ENCODE measurements around the gene MCF2L2. TPM values are rescaled to one million over a fixed set of nuclear protein-coding genes. Genes with fewer than 3 reads are reported as not detected.

Gene MCF2L2
- total and polyA plus RNA-seq, 7 donors, result 0.17 to 2.7 (median 0.57) TPM

DNA sequence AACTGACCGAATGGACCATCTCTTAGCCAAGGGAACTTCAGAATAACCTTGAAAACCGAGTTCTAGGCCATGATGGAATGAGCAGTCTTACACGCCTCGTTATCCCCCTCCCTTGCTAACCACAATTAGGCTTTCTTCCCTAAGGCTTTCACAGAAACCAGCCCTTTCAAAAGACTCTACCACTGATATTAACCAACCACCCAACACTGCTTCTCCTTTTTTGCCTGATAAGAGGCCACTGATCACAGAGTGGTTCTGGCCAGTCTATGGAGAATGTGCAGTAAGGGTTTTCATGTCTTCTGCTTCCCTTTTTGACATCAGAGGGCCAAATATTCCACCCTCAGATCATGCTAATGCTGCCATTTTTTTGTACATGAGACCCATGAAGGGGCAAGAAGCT, 59.3 kb downstream of the MCF2L2 start:
- intact Hi-C loops (cut with DNase I), result loop anchor here in 1 of 2 donors (5.0 kb wide), 1 partner anchor 52 kb away; no protein-coding TSS in a partner anchor
- Histone ChIP-seq H3K36me3 (ENCODE audit: insufficient read depth in 1 of 2, low read depth in 1 of 2) (no peaks in the 10 kb centered on the region), H3K4me1 (peaks cover 7% of the 10 kb centered on the region), H3K27me3 (ENCODE audit: insufficient read depth in 3 of 3, low read length in 2 of 3) (no peaks in the 10 kb centered on the region), H3K9me3 (no peaks in the 10 kb centered on the region), H3K27ac (no peak overlapping the region), H3K4me3 (no peak overlapping the region)
- TF ChIP-seq, protein P1, sequence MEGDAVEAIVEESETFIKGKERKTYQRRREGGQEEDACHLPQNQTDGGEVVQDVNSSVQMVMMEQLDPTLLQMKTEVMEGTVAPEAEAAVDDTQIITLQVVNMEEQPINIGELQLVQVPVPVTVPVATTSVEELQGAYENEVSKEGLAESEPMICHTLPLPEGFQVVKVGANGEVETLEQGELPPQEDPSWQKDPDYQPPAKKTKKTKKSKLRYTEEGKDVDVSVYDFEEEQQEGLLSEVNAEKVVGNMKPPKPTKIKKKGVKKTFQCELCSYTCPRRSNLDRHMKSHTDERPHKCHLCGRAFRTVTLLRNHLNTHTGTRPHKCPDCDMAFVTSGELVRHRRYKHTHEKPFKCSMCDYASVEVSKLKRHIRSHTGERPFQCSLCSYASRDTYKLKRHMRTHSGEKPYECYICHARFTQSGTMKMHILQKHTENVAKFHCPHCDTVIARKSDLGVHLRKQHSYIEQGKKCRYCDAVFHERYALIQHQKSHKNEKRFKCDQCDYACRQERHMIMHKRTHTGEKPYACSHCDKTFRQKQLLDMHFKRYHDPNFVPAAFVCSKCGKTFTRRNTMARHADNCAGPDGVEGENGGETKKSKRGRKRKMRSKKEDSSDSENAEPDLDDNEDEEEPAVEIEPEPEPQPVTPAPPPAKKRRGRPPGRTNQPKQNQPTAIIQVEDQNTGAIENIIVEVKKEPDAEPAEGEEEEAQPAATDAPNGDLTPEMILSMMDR (IDR thresholded peaks at IDR 0.05), result no peak
- ATAC-seq, result no peak
- DNase-seq, result no peak
- WGBS, 3 donors, result 84 to 92% (median 90%) methylated on average over 4 of the region's 4 CpGs

DNA sequence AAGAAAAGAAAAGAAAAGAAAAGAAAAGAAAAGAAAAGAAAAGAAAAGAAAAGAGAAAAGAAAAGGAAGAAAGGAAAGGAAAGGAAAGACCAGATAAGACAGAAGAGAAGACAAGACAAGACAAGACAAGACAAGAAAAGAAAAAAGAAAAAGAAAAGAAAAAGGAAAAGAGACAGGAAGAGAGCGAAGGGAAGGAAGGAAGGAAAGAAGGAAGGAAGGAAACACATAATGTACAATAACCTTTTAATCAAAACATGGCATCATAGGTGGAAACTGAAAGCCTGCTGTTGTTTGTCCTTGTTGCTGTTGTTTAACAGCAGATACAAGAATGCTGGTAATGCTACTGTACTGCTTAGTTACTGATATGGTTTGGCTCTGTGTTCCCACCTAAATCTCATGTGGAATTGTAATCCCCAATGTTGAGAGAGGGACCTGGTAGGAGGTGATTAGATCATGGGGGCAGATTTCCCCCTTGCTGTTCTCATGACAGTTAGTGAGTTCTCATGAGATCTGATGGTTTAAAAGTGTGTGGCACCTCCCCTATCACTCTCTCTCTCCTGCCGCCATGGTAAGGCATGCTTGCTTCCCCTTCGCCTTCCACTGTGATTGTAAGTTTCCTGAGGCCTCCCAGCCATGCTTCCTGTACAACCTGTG, 67.3 kb downstream of the MCF2L2 start:
- Histone ChIP-seq H3K4me1 (no peaks in the 10 kb centered on the region), H3K4me3 (no peak overlapping the region), H3K9me3 (no peaks in the 10 kb centered on the region), H3K36me3 (ENCODE audit: insufficient read depth in 1 of 2, low read depth in 1 of 2) (no peaks in the 10 kb centered on the region), H3K27ac (no peak overlapping the region), H3K27me3 (ENCODE audit: insufficient read depth in 3 of 3, low read length in 2 of 3) (no peaks in the 10 kb centered on the region)
- TF ChIP-seq, protein P1 (IDR thresholded peaks at IDR 0.05), result no peak
- intact Hi-C loops (cut with DNase I), result no loop called here
- ATAC-seq, result no peak
- no peak for DNase-seq
- 91 to 96% (median 95%) methylated on average over 3 of the region's 3 CpGs for WGBS, 3 donors

DNA sequence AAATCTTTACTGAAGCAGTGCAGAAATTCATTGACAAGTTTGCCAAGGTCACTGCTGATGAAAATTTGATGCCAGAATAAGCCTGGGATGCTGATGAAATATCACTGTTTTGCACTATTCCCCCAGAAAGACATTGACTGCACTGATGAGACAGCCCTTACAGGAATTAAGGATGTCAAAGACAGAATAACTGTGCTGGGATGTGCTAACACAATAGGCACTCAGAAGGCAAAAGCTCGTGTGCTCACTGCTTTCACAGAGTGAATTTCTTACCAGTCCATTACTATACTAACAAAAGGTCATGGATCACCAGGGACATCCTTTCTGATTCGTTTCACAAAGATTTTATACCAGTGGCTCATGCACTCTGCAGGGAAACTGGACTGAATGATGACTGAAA, 69.4 kb downstream of the MCF2L2 start:
- H3K4me1 ChIP-seq, result no peaks in the 10 kb centered on the region
- intact Hi-C loops (cut with DNase I), result no loop called here
- TF ChIP-seq, protein P1 (IDR thresholded peaks at IDR 0.05), result no peak
- no peaks in the 10 kb centered on the region for H3K36me3 ChIP-seq (ENCODE audit: insufficient read depth in 1 of 2, low read depth in 1 of 2)
- no peak for DNase-seq
- no peaks in the 10 kb centered on the region for H3K27me3 ChIP-seq (ENCODE audit: insufficient read depth in 3 of 3, low read length in 2 of 3)
- no peak overlapping the region for H3K27ac ChIP-seq
- no peak for ATAC-seq
- no peak overlapping the region for H3K4me3 ChIP-seq
- WGBS, 3 donors, result 38 to 48% (median 40%) methylated on average over 2 of the region's 2 CpGs
- H3K9me3 ChIP-seq, result no peaks in the 10 kb centered on the region

DNA sequence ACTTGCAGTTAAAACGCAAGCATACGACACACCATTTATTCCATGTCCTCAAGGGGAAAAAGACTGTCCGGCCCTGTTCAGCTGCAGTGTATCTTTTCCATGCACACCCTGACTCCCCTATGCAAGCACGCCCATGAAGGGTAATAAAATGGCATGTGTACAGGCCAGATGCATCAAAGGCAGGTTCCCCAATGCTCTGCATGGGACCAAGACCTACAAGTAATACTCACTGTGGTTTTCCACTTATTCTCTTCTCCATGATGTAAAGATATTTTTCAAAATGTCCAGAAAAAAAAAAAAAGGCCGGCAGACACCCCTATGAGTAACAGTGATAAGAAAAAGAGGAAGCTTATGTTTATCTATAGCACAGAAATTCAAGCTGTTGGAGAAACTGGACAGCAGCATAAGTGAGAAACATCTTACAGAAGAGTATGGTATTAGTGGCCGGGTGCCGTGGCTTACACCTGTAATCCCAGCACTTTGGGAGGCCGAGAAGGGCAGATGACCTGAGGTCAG, 70.8 kb downstream of the MCF2L2 start:
- no peak for DNase-seq
- Histone ChIP-seq H3K4me1 (no peaks in the 10 kb centered on the region), H3K9me3 (no peaks in the 10 kb centered on the region), H3K36me3 (ENCODE audit: insufficient read depth in 1 of 2, low read depth in 1 of 2) (no peaks in the 10 kb centered on the region), H3K4me3 (no peak overlapping the region), H3K27ac (no peak overlapping the region), H3K27me3 (ENCODE audit: insufficient read depth in 3 of 3, low read length in 2 of 3) (no peaks in the 10 kb centered on the region)
- WGBS, 3 donors, result 91 to 95% (median 92%) methylated on average over 8 of the region's 8 CpGs
- intact Hi-C loops (cut with DNase I), result no loop called here
- TF ChIP-seq, protein P1 (IDR thresholded peaks at IDR 0.05), result no peak
- ATAC-seq, result no peak

DNA sequence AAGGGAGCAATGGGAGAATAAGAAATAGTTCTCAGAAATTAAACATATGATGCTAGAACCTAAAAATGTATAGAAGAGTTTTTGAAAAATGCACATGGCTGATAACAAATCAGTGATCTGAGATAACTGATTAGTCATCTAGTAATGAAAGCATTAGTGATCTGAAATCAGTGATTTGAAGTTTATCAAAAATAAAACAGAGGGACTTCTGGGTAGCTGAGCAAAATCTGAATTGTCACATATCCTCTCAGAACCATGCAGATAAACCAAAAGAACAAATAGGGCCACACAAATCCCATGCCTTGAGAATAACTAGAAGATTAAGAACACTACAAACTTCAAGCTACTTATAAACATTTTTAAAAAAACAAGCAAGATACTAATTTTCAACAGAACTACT, 71.5 kb downstream of the MCF2L2 start:
- Histone ChIP-seq H3K36me3 (ENCODE audit: insufficient read depth in 1 of 2, low read depth in 1 of 2) (no peaks in the 10 kb centered on the region), H3K27me3 (ENCODE audit: insufficient read depth in 3 of 3, low read length in 2 of 3) (no peaks in the 10 kb centered on the region), H3K27ac (no peak overlapping the region), H3K9me3 (no peaks in the 10 kb centered on the region), H3K4me1 (no peaks in the 10 kb centered on the region), H3K4me3 (no peak overlapping the region)
- TF ChIP-seq, protein P1 (IDR thresholded peaks at IDR 0.05), result no peak
- intact Hi-C loops (cut with DNase I), result no loop called here
- no peak for DNase-seq
- no peak for ATAC-seq
